ENCODE results near the gene FAM177A1.
"Not testable (repeated sequence)": the region's sequence is repeated elsewhere in the genome, so short reads cannot be mapped to it uniquely, and the experiment has no call there.

The FAM177A1 gene

DNA sequence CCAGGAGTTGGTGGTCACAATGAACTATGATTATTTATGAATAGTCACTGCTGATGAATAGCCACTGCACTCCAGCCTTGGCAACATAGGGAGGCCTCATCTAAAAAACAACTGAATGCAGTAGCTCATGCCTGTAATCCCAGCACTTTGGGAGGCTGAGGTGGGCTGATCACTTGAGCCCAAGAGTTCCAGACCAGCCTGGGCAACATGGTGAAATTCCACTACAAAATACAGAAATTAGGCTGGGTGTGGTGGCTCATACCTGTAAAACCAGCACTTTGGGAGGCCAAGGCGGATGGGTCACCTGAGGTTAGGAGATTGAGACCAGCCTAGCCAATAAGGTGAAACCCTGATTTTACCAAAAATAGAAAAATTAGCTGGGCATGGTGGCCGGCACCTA, 13.5 kb upstream of the FAM177A1 start:
- DNase-seq = no peak
- WGBS (ENCODE audit: extremely low coverage, insufficient coverage, insufficient read length) = no CpG with 5 or more reads among the region's 2 CpGs

DNA sequence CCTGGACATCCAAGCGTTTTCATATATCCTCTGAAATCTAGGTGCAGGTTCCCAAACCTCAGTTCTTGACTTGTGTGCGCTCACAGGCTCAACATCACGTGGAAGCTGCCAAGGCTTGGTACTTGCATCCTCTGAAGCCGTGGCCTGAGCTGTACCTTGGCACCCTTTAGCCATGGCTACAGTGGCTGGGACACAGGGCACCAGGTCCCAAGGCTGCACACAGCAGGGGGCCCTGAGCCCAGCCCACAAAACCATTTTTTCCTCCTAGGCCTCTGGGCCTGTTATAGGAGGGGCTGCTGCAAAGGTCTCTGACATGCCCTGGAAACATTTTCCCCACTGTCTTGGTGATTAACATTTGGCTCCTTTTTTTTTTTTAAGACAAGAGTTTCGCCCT, 11.6 kb upstream of the FAM177A1 start:
- Histone ChIP-seq H2AK5ac (ENCODE audit: low read length) (no peak overlapping the region), H3K23ac (ENCODE audit: low read length) (no peak overlapping the region), H4K91ac (ENCODE audit: low read depth, low read length) (no peak overlapping the region), H3K4ac (ENCODE audit: low read depth, low read length) (no peak overlapping the region), H3K18ac (ENCODE audit: low read length) (no peak overlapping the region), H2BK5ac (ENCODE audit: low read depth, low read length, poor library complexity) (no peak overlapping the region), H3K36me3 (ENCODE audit: control insufficient read depth in 1 of 2, insufficient read depth in 2 of 2, low read length in 2 of 2) (peaks cover 29 to 34% of the 10 kb centered on the region in 2 experiments), H3K79me2 (ENCODE audit: control insufficient read depth, insufficient read depth, low read length, poor library complexity) (no peaks in the 10 kb centered on the region), H3K27me3 (ENCODE audit: insufficient read depth, low read length) (no peaks in the 10 kb centered on the region), H3K27ac (ENCODE audit: low read depth, low read length) (no peak overlapping the region), H3K9me3 (ENCODE audit: insufficient read depth, low read depth, low read length) (peaks cover 8% of the 10 kb centered on the region), H3K14ac (ENCODE audit: low read length) (no peak overlapping the region), H3K4me1 (ENCODE audit: control insufficient read depth in 1 of 2, insufficient read depth in 2 of 2, low read length in 2 of 2) (no peaks in the 10 kb centered on the region), H3K9ac (ENCODE audit: low read length) (no peak overlapping the region), H4K8ac (ENCODE audit: low read depth, low read length) (no peak overlapping the region), H2BK120ac (ENCODE audit: insufficient read depth, low read length, poor library complexity) (no peak overlapping the region), H2BK12ac (ENCODE audit: low read length) (no peak overlapping the region), H2AFZ (ENCODE audit: insufficient read depth, low read length, poor library complexity) (no peak overlapping the region), H3K4me3 (ENCODE audit: low read depth, low read length) (no peak overlapping the region), H3K79me1 (ENCODE audit: low read length) (no peaks in the 10 kb centered on the region), H3K4me2 (ENCODE audit: low read length) (no peak overlapping the region), H4K12ac (ENCODE audit: low read depth, low read length) (no peak overlapping the region)
- DNase-seq = no peak
- WGBS (ENCODE audit: extremely low coverage, insufficient coverage, insufficient read length) = no CpG with 5 or more reads among the region's 5 CpGs

More for the DNA sequence above, 13.5 kb upstream of the FAM177A1 start:
- no peak overlapping the region for H2BK120ac ChIP-seq (ENCODE audit: insufficient read depth, low read length, poor library complexity)
- no peak overlapping the region for H2AK5ac ChIP-seq (ENCODE audit: low read length)
- H3K18ac ChIP-seq (ENCODE audit: low read length) = no peak overlapping the region
- no peaks in the 10 kb centered on the region for H3K79me1 ChIP-seq (ENCODE audit: low read length)
- H2BK5ac ChIP-seq (ENCODE audit: low read depth, low read length, poor library complexity) = no peak overlapping the region
- no peaks in the 10 kb centered on the region for H3K4me1 ChIP-seq (ENCODE audit: control insufficient read depth in 1 of 2, insufficient read depth in 2 of 2, low read length in 2 of 2)
- H4K91ac ChIP-seq (ENCODE audit: low read depth, low read length) = no peak overlapping the region
- H3K9me3 ChIP-seq (ENCODE audit: insufficient read depth, low read depth, low read length) = peaks cover 8% of the 10 kb centered on the region
- no peak overlapping the region for H2AFZ ChIP-seq (ENCODE audit: insufficient read depth, low read length, poor library complexity)
- no peak overlapping the region for H3K9ac ChIP-seq (ENCODE audit: low read length)
- no peaks in the 10 kb centered on the region for H3K79me2 ChIP-seq (ENCODE audit: control insufficient read depth, insufficient read depth, low read length, poor library complexity)
- no peak overlapping the region for H3K4ac ChIP-seq (ENCODE audit: low read depth, low read length)
- H3K4me3 ChIP-seq (ENCODE audit: low read depth, low read length) = no peak overlapping the region
- peaks cover 32 to 34% of the 10 kb centered on the region in 2 experiments for H3K36me3 ChIP-seq (ENCODE audit: control insufficient read depth in 1 of 2, insufficient read depth in 2 of 2, low read length in 2 of 2)
- no peak overlapping the region for H3K4me2 ChIP-seq (ENCODE audit: low read length)
- no peak overlapping the region for H4K12ac ChIP-seq (ENCODE audit: low read depth, low read length)
- no peak overlapping the region for H4K8ac ChIP-seq (ENCODE audit: low read depth, low read length)
- H3K23ac ChIP-seq (ENCODE audit: low read length) = no peak overlapping the region
- H3K27me3 ChIP-seq (ENCODE audit: insufficient read depth, low read length) = no peaks in the 10 kb centered on the region
- H3K14ac ChIP-seq (ENCODE audit: low read length) = no peak overlapping the region
- H3K27ac ChIP-seq (ENCODE audit: low read depth, low read length) = no peak overlapping the region
- no peak overlapping the region for H2BK12ac ChIP-seq (ENCODE audit: low read length)

DNA sequence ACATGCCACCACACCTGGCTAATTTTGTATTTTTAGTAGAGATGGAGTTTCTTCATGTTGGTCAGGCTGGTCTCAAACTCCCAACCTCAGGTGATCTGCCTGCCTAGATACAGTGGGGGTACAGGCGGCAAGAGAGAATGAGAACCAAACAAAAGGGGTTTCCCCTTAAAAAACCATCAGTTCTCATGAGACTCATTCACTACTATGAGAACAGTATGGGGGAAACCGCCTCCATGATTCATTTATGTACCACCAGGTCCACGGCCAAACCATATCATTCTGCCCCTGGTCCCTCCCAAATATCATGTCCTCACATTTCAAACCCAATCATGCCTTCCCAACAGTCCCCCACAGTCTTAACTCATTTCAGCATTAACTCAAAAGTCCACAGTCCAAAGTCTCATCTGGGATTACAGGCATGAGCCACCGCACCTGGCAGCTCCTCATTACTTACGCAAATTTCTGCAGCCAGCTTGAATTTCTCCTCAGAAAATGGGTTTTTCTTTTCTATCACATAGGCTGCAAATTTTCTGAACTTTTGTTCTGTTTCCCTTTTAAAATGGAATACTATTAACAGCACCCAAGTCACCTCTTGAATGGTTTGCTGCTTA, 11.0 kb upstream of the FAM177A1 start:
- not testable (repeated sequence) for H3K79me2 ChIP-seq (ENCODE audit: control insufficient read depth, insufficient read depth, low read length, poor library complexity); H3K18ac ChIP-seq (ENCODE audit: low read length); H2BK12ac ChIP-seq (ENCODE audit: low read length); H3K9ac ChIP-seq (ENCODE audit: low read length); H2BK120ac ChIP-seq (ENCODE audit: insufficient read depth, low read length, poor library complexity); H3K4me1 ChIP-seq (ENCODE audit: control insufficient read depth in 1 of 2, insufficient read depth in 2 of 2, low read length in 2 of 2); DNase-seq; H3K79me1 ChIP-seq (ENCODE audit: low read length); H3K4ac ChIP-seq (ENCODE audit: low read depth, low read length); H2AK5ac ChIP-seq (ENCODE audit: low read length); H4K8ac ChIP-seq (ENCODE audit: low read depth, low read length); H3K23ac ChIP-seq (ENCODE audit: low read length); H3K9me3 ChIP-seq (ENCODE audit: insufficient read depth, low read depth, low read length); H3K4me2 ChIP-seq (ENCODE audit: low read length); H3K14ac ChIP-seq (ENCODE audit: low read length); H3K27ac ChIP-seq (ENCODE audit: low read depth, low read length); H2BK5ac ChIP-seq (ENCODE audit: low read depth, low read length, poor library complexity); H4K12ac ChIP-seq (ENCODE audit: low read depth, low read length); H2AFZ ChIP-seq (ENCODE audit: insufficient read depth, low read length, poor library complexity); H3K27me3 ChIP-seq (ENCODE audit: insufficient read depth, low read length); H3K4me3 ChIP-seq (ENCODE audit: low read depth, low read length); H4K91ac ChIP-seq (ENCODE audit: low read depth, low read length)
- WGBS (ENCODE audit: extremely low coverage, insufficient coverage, insufficient read length) = no CpG with 5 or more reads among the region's 5 CpGs
- peaks cover 24 to 28% of the 10 kb centered on the region in 2 experiments for H3K36me3 ChIP-seq (ENCODE audit: control insufficient read depth in 1 of 2, insufficient read depth in 2 of 2, low read length in 2 of 2)

DNA sequence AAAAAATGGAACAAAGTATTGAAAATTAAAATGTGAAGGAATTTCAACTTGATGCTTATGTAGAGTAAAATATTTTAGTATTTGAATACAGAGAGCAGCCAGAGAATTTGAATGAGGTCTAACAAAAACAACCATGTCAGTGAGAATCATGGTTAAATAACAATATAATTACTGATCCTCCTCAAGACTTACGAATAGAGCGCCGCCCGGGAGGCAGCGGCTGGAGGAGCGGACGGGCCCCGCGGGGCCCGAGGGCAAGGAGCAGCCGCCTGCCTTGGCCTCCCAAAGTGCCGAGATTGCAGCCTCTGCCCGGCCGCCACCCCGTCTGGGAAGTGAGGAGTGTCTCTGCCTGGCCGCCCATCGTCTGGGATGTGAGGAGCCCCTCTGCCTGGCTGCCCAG, 7.8 kb upstream of the FAM177A1 start:
- H3K23ac ChIP-seq (ENCODE audit: low read length); H3K79me1 ChIP-seq (ENCODE audit: low read length); H3K9ac ChIP-seq (ENCODE audit: low read length); H3K4me3 ChIP-seq (ENCODE audit: low read depth, low read length); H2BK12ac ChIP-seq (ENCODE audit: low read length); H2BK120ac ChIP-seq (ENCODE audit: insufficient read depth, low read length, poor library complexity); H3K4me1 ChIP-seq (ENCODE audit: control insufficient read depth in 1 of 2, insufficient read depth in 2 of 2, low read length in 2 of 2); H3K27me3 ChIP-seq (ENCODE audit: insufficient read depth, low read length); H3K27ac ChIP-seq (ENCODE audit: low read depth, low read length); H3K4me2 ChIP-seq (ENCODE audit: low read length); H2AFZ ChIP-seq (ENCODE audit: insufficient read depth, low read length, poor library complexity); H4K8ac ChIP-seq (ENCODE audit: low read depth, low read length); H4K91ac ChIP-seq (ENCODE audit: low read depth, low read length); H4K12ac ChIP-seq (ENCODE audit: low read depth, low read length); H3K4ac ChIP-seq (ENCODE audit: low read depth, low read length); H3K9me3 ChIP-seq (ENCODE audit: insufficient read depth, low read depth, low read length); H3K14ac ChIP-seq (ENCODE audit: low read length); H2AK5ac ChIP-seq (ENCODE audit: low read length); DNase-seq; H3K18ac ChIP-seq (ENCODE audit: low read length); H2BK5ac ChIP-seq (ENCODE audit: low read depth, low read length, poor library complexity); H3K79me2 ChIP-seq (ENCODE audit: control insufficient read depth, insufficient read depth, low read length, poor library complexity); H3K36me3 ChIP-seq (ENCODE audit: control insufficient read depth in 1 of 2, insufficient read depth in 2 of 2, low read length in 2 of 2): not testable (repeated sequence)
- WGBS (ENCODE audit: extremely low coverage, insufficient coverage, insufficient read length) = no CpG with 5 or more reads among the region's 17 CpGs
